H9 (cell line): ENCODE results near the gene IL18R1. TPM values are rescaled to one million over a fixed set of nuclear protein-coding genes. Genes with fewer than 3 reads are reported as not detected.

Experiments used
- DNase-seq: peaks from one replicate; pipeline ENCODE4 v3.0.0-alpha.2; 2017
- H2AFZ ChIP-seq: one replicate; pipeline ENCODE4 v1.6.1; 2013; ENCODE audit warnings: mild to moderate bottlenecking, low read length, control low read depth, moderate library complexity
- H2AK5ac ChIP-seq: 2 replicates; pipeline ENCODE4 v1.6.1; 2013; ENCODE audit warnings: low read length, control low read depth, mixed read lengths; ENCODE audit not compliant: insufficient read length
- H2BK120ac ChIP-seq: one replicate; pipeline ENCODE4 v1.6.1; 2013; ENCODE audit warnings: low read depth, mild to moderate bottlenecking, low read length, control low read depth, inconsistent platforms; ENCODE audit not compliant: poor library complexity, severe bottlenecking
- H2BK12ac ChIP-seq: 2 replicates; pipeline ENCODE4 v1.6.1; 2013; ENCODE audit warnings: low read length, control low read depth, mixed read lengths, low read depth; ENCODE audit not compliant: insufficient read length
- H2BK15ac ChIP-seq: 2 replicates; pipeline ENCODE4 v1.6.1; 2013; ENCODE audit warnings: low read depth, low read length, control low read depth
- H2BK20ac ChIP-seq: one replicate; pipeline ENCODE4 v1.6.1; 2013; ENCODE audit warnings: low read depth, mild to moderate bottlenecking, low read length, control low read depth, inconsistent platforms; ENCODE audit not compliant: poor library complexity, severe bottlenecking
- H2BK5ac ChIP-seq: 2 replicates; pipeline ENCODE4 v1.6.1; 2013; ENCODE audit warnings: low read length, control low read depth, mixed read lengths; ENCODE audit not compliant: insufficient read length
- H3K14ac ChIP-seq: 2 replicates; pipeline ENCODE4 v1.6.1; 2013; ENCODE audit warnings: low read length, control low read depth; ENCODE audit not compliant: insufficient read depth
- H3K18ac ChIP-seq: 2 replicates; pipeline ENCODE4 v1.6.1; 2013; ENCODE audit warnings: low read depth, mild to moderate bottlenecking, mixed read lengths, low read length, control low read depth; ENCODE audit not compliant: insufficient read length
- H3K23ac ChIP-seq: 2 replicates; pipeline ENCODE4 v1.6.1; 2013; ENCODE audit warnings: low read length, control low read depth, mixed read lengths, low read depth; ENCODE audit not compliant: insufficient read length
- H3K23me2 ChIP-seq: 2 replicates; pipeline ENCODE4 v1.6.1; 2013; ENCODE audit warnings: low read depth, mild to moderate bottlenecking, mixed read lengths, low read length, control low read depth; ENCODE audit not compliant: insufficient read length, poor library complexity, severe bottlenecking
- H3K27ac ChIP-seq: 2 replicates; pipeline ENCODE4 v1.5.1; 2013; ENCODE audit warnings: low read length, control low read depth, mixed read lengths, low read depth; ENCODE audit not compliant: insufficient read length
- H3K27me3 ChIP-seq: 2 replicates; pipeline ENCODE4 v1.6.1; 2013; ENCODE audit warnings: low read length, control low read depth, inconsistent platforms; ENCODE audit not compliant: insufficient read depth
- H3K4ac ChIP-seq: 2 replicates; pipeline ENCODE4 v1.6.1; 2013; ENCODE audit warnings: low read depth, mild to moderate bottlenecking, control low read depth, inconsistent platforms, low read length, moderate library complexity
- H3K4me1 ChIP-seq: 2 replicates; pipeline ENCODE4 v1.6.1; 2013; ENCODE audit warnings: low read length, control low read depth, inconsistent platforms; ENCODE audit not compliant: insufficient read depth
- H3K4me2 ChIP-seq: 2 replicates; pipeline ENCODE4 v1.6.1; 2013; ENCODE audit warnings: low read length, control low read depth, mixed read lengths; ENCODE audit not compliant: insufficient read length, insufficient read depth
- H3K56ac ChIP-seq: 2 replicates; pipeline ENCODE4 v1.6.1; 2013; ENCODE audit warnings: low read depth, mild to moderate bottlenecking, mixed read lengths, low read length, control low read depth; ENCODE audit not compliant: insufficient read length
- H3K79me1 ChIP-seq: 2 replicates; pipeline ENCODE4 v1.6.1; 2013; ENCODE audit warnings: low read depth, mild to moderate bottlenecking, moderate library complexity, low read length, control low read depth, inconsistent platforms; ENCODE audit not compliant: insufficient read depth, poor library complexity, severe bottlenecking
- H3K79me2 ChIP-seq: 2 replicates; pipeline ENCODE4 v1.6.1; 2013; ENCODE audit warnings: low read length, control low read depth, inconsistent platforms; ENCODE audit not compliant: insufficient read depth
- H3K9ac ChIP-seq: 2 replicates; pipeline ENCODE4 v1.6.1; 2013; ENCODE audit warnings: low read length, control low read depth, mixed read lengths; ENCODE audit not compliant: insufficient read length; ENCODE audit errors: extremely low read depth
- H3K9me3 ChIP-seq: one replicate; pipeline ENCODE4 v1.6.1; 2013; ENCODE audit warnings: low read depth, low read length, inconsistent platforms; ENCODE audit not compliant: control insufficient read depth
- H3T11ph ChIP-seq: one replicate; pipeline ENCODE4 v1.6.1; 2013; ENCODE audit warnings: mild to moderate bottlenecking, low read length, control low read depth, inconsistent platforms
- H4K20me1 ChIP-seq: one replicate; pipeline ENCODE4 v1.6.1; 2013; ENCODE audit not compliant: control insufficient read depth, insufficient read length, insufficient read depth
- H4K5ac ChIP-seq: 2 replicates; pipeline ENCODE4 v1.6.1; 2013; ENCODE audit warnings: low read depth, mild to moderate bottlenecking, mixed read lengths, low read length, control low read depth; ENCODE audit not compliant: insufficient read length
- H4K8ac ChIP-seq: replicated peaks from 2 replicates; pipeline ENCODE4 v1.6.1; 2013; ENCODE audit warnings: low read length, control low read depth, mixed read lengths, low read depth; ENCODE audit not compliant: insufficient read length
- H4K91ac ChIP-seq: 2 replicates; pipeline ENCODE4 v1.6.1; 2013; ENCODE audit warnings: low read depth, mild to moderate bottlenecking, moderate library complexity, mixed read lengths, low read length, control low read depth; ENCODE audit not compliant: insufficient read length
- H3K27ac Mint-ChIP-seq, 3 experiments: 2 replicates in 2 of 3; 3 replicates in 1 of 3; pipeline ENCODE4 v1.8.0; 2020 to 2021; ENCODE audit warnings: mixed read lengths in 3 of 3, mild to moderate bottlenecking in 1 of 3, moderate library complexity in 1 of 3
- H3K27me3 Mint-ChIP-seq: 2 replicates; pipeline ENCODE4 v1.8.0; 2021; ENCODE audit warnings: low read depth, mild to moderate bottlenecking, moderate library complexity, mixed read lengths
- H3K36me3 Mint-ChIP-seq, 3 experiments: 2 replicates in 2 of 3; 3 replicates in 1 of 3; pipeline ENCODE4 v1.8.0; 2020 to 2021; ENCODE audit warnings: low read depth in 3 of 3, mixed read lengths in 3 of 3; ENCODE audit not compliant: insufficient read depth in 1 of 3
- H3K4me1 Mint-ChIP-seq, 2 experiments: 2 replicates each; pipeline ENCODE4 v1.8.0; 2020; ENCODE audit warnings: mixed read lengths in 2 of 2
- H3K4me3 Mint-ChIP-seq, 2 experiments: 2 replicates in 1 of 2; 3 replicates in 1 of 2; pipeline ENCODE4 v1.8.0; 2020 to 2021; ENCODE audit warnings: mild to moderate bottlenecking in 2 of 2, mixed read lengths in 2 of 2, moderate library complexity in 1 of 2
- H3K9me3 Mint-ChIP-seq, 2 experiments: 2 replicates in 1 of 2; 3 replicates in 1 of 2; pipeline ENCODE4 v1.8.0; 2020; ENCODE audit warnings: mild to moderate bottlenecking in 2 of 2, mixed read lengths in 2 of 2, moderate library complexity in 1 of 2
- CTCF ChIP-seq: fragments of 200-600 bp; sonication (generic); conservative IDR thresholded peaks from 3 replicates; pipeline ENCODE4 v1.8.0; 2021; ENCODE audit warnings: antibody characterized with exemption, mild to moderate bottlenecking
- WGBS: extraction: QIAGEN DNeasy Blood & Tissue Kit; methylation state at CpG from one replicate; pipeline ENCODE4 v1.1.7; 2013; ENCODE audit warnings: missing lambda C conversion rate, low lambda C conversion rate, mixed read lengths; ENCODE audit not compliant: insufficient read length; ENCODE audit errors: extremely low coverage; 5-methylcytosine and 5-hydroxymethylcytosine counted together
- total RNA-seq: library from RNA; stranded (reverse); gene quantifications from 2 replicates; pipeline ENCODE4 v1.2.1, GENCODE V29; 2021

The IL18R1 gene
- total RNA-seq, 1 experiment from 2014 or later, result not detected

DNA sequence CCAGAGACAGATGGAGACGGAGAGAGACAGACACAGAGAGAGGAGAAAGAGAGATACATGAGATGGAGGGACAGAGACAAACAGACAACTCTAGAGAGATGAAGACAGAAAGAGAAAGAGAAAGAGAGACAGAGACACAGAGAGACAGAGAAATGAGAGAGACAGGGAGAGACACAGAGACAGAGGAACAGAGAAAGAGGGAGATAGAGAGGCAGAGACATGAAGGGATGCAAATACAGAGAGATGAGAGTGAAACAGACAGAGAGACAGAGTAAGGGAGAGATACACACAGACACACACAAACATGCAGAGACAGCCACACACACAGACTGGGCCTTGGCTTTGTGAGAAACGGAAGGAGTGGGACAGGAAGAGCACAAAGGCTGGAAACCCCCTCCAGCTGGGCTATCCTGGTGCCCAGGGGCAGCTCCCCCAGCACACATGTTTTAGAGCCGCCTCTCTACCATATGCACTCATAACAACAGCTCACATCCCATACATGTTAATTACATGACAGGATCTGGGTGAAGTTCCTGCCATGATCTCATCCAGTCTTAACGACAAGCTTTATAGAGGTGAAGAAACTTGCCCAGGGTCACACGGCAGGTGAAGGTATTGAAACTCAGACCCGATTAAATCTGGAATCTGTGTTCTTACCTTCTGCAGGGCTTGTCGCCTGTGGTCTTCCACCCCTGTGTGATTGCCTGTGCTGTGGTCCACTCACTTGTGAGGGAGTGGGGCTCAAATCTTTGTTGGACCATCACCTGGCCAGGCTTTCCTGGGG, 32.4 kb downstream of the IL18R1 start:
- H3K4me1 ChIP-seq, result no peaks in the 10 kb centered on the region
- Mint-ChIP-seq H3K4me3 (no peak overlapping the region), H3K9me3 (peaks cover 15 to 20% of the 10 kb centered on the region in 2 experiments), H3K27ac (no peak overlapping the region; a peak in 1 of 7 replicates), H3K36me3 (peaks cover 0 to 10% (median 3%) of the 10 kb centered on the region in 3 experiments; a peak in 5 of 7 replicates), H3K4me1 (no peaks in the 10 kb centered on the region), H3K27me3 (no peaks in the 10 kb centered on the region)
- no peak overlapping the region for H3K23ac ChIP-seq
- no peak overlapping the region for H3K4ac ChIP-seq
- no peak for DNase-seq
- H4K20me1 ChIP-seq, result no peaks in the 10 kb centered on the region
- no peak overlapping the region for H3K4me2 ChIP-seq
- H4K8ac ChIP-seq, result no peak overlapping the region
- H3K9ac ChIP-seq, result no peak overlapping the region
- no peak overlapping the region for H2BK12ac ChIP-seq
- H3K23me2 ChIP-seq, result no peaks in the 10 kb centered on the region
- H2BK5ac ChIP-seq, result no peak overlapping the region
- no peak overlapping the region for H2BK15ac ChIP-seq
- no peaks in the 10 kb centered on the region for H3K27me3 ChIP-seq
- H3K9me3 ChIP-seq, result peaks cover 5% of the 10 kb centered on the region
- H2BK120ac ChIP-seq, result no peak overlapping the region
- no peak overlapping the region for H3K18ac ChIP-seq
- WGBS, result no CpG with 5 or more reads among the region's 7 CpGs
- H3K79me2 ChIP-seq, result no peaks in the 10 kb centered on the region
- no peak for TF ChIP-seq CTCF
- no peak overlapping the region for H3T11ph ChIP-seq
- no peak overlapping the region for H2AFZ ChIP-seq
- no peaks in the 10 kb centered on the region for H3K79me1 ChIP-seq
- no peak overlapping the region for H2BK20ac ChIP-seq
- no peak overlapping the region for H4K5ac ChIP-seq
- H4K91ac ChIP-seq, result no peak overlapping the region
- no peak overlapping the region for H2AK5ac ChIP-seq
- H3K27ac ChIP-seq, result no peak overlapping the region
- H3K14ac ChIP-seq, result no peak overlapping the region
- no peak overlapping the region for H3K56ac ChIP-seq
